ENCODE measurements around the gene ODF2L. TPM values are rescaled to one million over a fixed set of nuclear protein-coding genes. Genes with fewer than 3 reads are reported as not detected.

Gene ODF2L
- total RNA-seq, 4 donors from 2014 or later = 48.2 to 111 (median 64.7) TPM

GRCh38 chr1:86303041-86303690 is 93.0 kb downstream of the ODF2L start:
- TF ChIP-seq POLR2A (IDR thresholded peaks at IDR 0.05) (no peak), CTCF (IDR thresholded peaks at IDR 0.05) (no peak)
- Histone ChIP-seq H3K27ac (no peak overlapping the region), H3K27me3 (no peaks in the 10 kb centered on the region), H3K4me3 (replicated peaks in 1 of 3) (no peak overlapping the region), H3K4me1 (no peaks in the 10 kb centered on the region), H3K36me3 (no peaks in the 10 kb centered on the region), H3K9me3 (no peaks in the 10 kb centered on the region)
- intact Hi-C loops (cut with DNase I) = no loop called here
- DNase-seq = no peak
- WGBS, 2 donors = 91 to 93% methylated on average over 1 of the region's 1 CpG

Small RNA genes within 50 kb of the gene (microRNA-seq; reads per million reads assigned to microRNA genes)
- not detected for gene MIR7856

Small RNA genes within 50 kb of the gene (small RNA-seq; reads per million reads assigned to genes)
- gene MIR7856 = not detected

Other genes starting within 250 kb of the ODF2L start
- under 1 TPM; 0.27 to 0.89 (median 0.46) TPM for gene COL24A1, start 239.6 kb downstream of the ODF2L start, total RNA-seq
- not detected for gene CLCA2, start 27.8 kb upstream of the ODF2L start, total RNA-seq
- not detected for gene CLCA1, start 72.6 kb upstream of the ODF2L start, total RNA-seq
- not detected for gene CLCA4, start 150.8 kb upstream of the ODF2L start, total RNA-seq

Data from thyroid gland (tissue), 4 donors.